ENCODE results near the gene MLIP.
"Not testable (repeated sequence)": the region's sequence is repeated elsewhere in the genome, so short reads cannot be mapped to it uniquely, and the experiment has no call there.

The MLIP gene

DNA sequence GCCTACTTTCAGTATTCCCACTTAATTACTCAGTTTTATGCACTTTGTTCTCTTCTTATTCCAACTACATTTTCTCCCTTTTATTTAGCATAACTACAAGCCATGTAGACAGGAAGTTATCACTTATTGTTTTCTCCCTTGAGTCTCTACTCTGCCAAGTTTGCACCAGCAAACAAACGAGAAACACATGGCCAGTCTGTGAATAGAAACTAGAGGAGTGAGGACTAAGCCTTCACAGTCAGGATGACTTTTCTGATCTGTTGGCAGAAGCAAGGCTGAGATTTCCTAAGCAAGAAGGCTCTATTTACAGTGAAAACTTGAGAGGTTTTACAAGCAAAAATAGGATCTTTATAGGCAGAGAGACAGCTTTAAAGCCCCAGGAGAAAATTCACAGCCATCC lies 127.2 kb downstream of the MLIP start:
- no peak for DNase-seq

DNA sequence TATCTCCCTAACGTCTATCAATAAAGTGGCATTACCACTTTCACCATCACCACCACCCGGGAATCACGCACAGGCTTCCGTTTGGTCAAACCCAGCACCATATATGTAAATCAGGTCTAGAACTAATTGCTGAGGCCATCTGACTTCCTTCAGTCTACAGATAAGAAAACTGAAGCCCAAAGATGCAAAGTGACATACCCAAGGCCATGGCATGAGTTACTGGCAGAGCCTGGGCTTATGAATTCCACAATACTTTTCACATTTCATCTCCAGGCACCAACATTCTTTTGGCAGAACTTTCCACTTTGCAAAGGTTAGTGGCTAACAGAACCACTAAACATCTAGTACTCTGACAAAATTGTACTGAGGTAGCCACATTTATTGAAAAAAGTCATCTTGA lies 132.5 kb downstream of the MLIP start:
- DNase-seq = no peak

DNA sequence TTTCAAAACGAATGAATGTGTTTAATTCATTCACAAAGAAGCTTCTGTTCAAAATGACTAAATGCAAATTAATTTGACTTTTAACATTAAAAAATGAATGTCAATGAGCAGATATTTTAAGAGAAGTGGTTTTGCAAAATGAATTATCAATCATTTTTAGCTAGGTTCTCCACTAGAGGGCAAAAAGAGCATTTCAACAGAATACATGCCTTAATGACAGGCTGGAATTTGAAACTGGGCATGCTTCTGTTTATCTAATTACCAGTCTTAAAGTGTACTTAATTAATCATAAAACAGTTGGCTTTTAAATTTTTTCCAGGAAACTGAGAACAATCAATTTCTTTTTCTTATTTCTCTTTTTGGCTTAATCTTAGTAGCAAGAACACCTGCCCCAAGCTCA lies 133.2 kb downstream of the MLIP start:
- DNase-seq = no peak

DNA sequence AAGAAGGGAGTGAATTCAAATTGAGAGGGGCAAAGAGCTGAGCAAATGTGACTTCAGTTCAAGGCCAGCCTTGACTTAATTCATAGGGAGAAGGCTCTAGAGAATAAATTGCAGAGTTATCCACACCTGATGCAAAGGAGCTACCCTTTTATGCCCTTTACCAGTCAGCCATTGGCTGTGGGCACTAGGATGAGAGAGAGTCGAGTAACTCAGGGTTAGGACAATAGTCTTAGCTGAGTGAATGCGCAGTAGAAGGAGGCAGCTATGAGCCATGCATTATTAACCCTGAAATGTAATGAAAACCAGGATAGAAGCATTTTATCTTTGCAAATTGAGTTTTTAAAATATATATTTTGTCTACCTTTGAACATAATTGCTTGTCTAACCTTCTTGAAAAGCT lies 134.0 kb downstream of the MLIP start:
- no peak for DNase-seq

DNA sequence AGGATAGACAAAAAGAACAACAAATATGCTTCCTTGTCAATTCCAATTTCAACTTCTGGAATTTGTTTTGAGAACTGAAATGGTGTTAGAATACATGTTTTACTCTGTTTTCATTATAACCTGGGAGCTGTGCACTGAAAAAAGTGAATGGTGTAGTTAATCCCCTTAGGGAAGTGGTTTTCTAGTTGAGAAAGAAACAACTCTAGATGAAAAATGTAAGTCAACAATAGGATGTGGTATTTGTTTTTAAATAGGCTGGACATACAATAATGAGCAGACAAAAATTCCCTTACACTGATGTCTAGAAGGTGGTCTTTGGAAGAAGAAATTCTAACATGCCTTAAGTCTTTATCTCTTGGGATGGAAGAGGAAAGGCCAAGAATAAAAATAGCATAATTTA lies 137.1 kb downstream of the MLIP start:
- DNase-seq = no peak

DNA sequence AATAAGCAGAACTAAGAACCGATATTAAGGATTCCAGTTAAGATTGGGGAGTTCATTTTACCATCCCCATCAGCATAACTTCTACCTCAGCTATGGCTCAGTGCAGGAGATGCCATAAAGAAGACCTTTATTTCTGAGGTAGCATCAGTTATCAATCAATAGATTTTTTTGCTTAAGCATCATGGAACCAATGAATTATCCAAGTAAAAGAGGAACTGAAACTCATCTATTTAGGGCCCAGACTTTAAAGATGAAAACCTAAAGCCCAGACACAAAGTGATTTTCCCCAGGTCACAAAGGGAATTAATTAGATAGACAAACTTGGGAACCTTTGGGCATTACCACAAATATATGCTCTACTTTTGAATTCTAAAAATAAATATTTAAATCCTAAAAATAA lies 137.8 kb downstream of the MLIP start:
- no peak for DNase-seq

DNA sequence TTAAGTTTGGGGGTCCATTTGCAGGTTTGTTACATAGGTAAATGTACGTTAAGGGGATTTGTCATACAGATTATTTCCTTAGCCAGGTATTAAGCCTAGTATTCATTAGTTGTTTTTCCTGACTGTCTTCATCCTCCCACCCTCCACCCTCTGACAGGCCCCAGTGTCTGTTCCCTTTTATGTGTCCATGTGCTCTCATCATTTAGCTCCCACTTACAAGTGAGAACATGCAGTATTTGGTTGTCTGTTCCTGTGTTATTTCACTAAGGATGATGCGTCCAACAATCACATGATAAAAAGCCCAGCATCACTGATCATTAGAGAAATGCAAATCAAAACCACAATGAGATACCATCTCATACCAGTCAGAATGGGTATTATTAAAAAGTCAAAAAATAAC lies 138.6 kb downstream of the MLIP start:
- not testable (repeated sequence) for DNase-seq

DNA sequence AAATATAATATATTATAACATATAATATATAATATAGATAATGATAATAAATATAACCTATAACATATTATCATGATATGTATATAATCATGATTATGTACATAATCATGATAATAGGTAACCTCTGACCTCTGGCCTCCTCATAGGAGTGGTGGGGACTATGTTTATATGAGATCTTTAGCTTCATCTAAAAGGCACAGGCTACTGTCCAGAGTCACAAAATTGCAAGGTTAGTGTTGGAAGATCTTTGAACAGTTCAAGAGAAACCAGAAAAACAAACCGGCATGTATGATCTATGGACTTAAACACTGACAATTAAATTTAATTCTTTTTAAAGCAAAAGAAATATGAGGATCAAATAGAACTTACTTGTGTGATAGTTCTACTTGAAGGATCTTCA lies 141.3 kb downstream of the MLIP start:
- no peak for DNase-seq

DNA sequence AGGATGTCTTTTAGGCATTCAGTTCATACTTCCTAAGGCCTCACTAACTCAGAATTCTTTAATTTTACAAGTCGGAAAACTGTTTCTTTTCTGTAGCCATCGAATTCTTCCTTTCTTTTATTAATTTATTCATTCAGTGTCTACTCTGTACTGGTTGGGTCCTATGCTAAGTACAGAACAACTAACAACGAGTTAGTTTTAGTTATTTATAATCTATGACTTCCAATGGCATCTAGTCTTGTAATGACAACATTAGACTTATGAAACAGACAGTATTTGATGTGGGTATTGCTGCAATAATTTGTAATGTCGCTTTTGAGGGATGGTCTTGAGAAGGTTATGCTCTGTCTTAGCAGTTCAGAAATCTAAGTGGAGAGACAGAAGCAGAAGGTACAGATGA lies 141.7 kb downstream of the MLIP start:
- no peak for DNase-seq

DNA sequence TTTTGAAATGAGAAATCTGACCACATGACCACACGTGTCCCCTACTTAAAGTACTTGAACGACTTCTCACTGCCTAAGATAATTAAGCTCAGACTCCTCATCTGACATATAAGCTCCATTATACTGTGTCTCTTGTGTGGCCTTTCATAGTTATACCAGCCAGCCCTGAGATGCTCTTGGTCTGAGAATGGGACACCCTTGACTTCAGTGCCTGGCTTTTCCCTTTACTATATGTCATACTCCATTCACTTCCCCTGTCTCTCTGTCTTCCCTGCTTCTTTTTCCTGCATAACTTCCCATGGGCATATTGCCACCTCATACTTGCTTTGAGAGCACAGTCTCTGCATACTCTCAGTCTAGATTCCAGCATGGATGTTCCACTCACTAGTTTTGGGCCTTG lies 143.6 kb downstream of the MLIP start:
- DNase-seq = no peak

DNA sequence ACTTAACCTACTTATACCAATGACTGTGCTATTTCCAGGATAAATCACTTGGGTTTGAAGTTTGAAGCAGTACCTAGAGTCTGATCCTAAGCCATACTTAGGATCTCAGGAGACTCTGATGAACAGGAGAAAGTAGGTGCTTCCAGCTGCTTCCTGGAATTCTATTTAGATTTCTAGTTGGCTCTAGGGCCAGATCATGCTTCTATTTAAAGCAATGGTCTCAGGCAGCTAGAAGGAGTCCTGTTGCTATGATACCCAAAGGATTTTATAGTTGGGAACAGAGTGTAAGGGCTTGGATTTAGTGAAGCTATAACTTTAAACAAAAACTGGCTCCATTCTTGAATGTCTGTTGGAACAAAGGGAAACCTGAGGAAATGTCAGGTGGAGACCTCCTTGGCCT lies 144.6 kb downstream of the MLIP start:
- no peak for DNase-seq

DNA sequence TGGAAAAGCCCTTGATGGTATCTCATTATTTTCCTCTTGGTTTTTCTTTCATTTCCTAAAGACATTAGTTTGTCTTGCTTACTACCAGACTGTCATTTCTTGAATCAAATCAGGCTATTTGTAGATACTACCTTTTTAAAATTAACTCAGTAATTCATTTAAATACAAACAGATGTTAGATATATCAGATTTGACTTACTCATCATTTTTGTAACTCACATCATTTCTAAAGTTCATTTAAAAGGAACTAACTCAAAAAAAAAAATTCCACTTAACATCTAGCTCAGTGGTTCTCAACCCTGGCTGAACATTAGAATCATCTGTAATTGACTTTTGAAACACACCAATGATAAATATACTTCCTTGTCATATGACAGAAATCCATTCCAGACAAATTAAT lies 148.8 kb downstream of the MLIP start:
- DNase-seq = no peak

DNA sequence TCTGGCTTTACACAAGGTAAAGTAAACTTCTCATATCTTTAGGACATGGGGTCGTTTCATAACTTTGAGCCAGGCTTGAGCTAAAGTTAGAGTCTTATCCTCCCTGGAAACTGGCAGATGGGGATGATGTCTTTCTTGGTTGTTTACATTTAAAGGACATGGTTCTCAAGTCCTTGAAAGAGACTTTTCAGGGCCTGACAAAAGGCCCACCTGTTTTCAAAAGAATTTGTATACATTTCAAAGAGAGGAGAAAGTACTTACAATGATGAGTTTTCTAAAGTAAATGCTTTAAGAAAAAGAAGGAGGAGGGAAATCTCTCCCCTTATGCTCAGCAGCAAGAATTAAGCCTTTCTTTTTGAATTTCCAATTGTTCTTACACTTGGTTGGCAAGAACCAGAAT lies 151.3 kb downstream of the MLIP start:
- no peak for DNase-seq

DNA sequence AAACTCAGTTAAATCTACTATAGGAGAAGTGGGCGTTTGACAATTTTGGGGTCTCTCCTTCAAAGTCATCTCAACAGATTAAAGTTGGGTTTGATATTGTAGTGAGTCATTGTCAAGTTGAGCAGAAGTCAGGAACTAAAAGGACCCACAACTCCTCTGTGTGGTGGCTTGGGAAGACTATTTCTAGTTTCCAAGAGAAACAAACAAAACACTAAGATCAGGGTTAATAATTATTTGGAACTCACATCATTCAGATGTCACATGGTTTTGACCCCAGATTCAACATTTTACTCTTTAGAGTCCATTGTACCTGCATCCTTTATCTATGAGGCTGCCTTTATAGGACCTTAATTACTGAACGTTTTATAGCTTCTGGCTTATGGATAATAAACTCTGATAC lies 151.7 kb downstream of the MLIP start:
- no peak for DNase-seq

DNA sequence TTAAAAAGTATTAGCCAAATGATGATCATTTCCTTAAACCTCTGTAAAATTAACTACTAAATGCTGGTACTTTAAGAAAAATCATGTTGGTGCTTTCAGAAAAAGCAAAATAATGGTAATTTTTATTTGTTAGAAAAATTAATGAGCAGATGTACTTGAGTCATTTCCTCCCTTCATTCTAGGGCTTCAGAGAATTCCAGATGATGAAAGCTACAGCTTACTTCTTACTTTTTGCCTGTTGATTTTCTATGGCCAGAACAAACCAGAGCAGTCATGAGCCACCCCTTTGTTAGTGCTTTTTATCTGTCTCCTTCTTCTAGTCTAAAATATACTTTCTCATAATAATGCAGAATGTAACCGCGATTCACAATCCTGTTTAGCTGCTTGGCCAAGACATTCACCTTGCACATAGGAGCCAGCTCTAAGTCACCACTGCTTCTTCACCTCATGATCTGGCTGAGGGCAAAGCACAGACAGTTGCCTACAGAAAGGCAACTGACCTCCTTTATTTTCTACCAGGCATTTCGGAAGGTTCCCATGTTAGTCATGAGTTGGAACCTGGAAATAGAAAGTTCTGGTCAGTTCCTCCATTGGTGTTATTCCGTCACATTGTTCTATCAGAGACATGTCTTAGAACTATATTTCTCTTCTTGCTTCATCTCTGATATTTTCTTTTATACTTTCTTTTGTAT lies 153.5 kb downstream of the MLIP start:
- no peak for DNase-seq

DNA sequence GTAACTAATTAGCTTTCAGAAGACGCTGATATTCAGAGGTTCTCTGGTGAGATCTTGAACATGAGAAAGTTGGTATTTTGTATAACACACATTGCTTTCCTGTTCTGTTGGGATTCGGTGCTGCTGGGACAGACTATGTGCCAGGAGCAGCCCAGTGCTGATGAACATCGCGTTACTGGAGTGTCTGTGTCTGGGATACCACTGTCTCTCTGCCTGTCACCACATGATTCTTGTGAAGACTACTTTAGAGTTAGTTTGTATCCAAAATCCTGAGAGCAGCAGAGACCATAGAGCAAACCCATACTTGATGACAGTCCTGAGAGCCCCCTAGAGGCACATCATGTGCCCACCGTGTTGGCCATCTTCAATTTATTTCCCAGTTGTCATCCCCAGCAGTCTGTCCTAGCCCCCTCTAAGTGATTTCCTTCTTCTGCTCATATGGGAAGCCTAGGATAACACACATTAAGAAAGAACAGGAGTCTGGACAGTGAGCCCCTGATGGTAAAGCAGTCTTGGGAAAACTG lies 155.2 kb downstream of the MLIP start:
- no peak for DNase-seq

DNA sequence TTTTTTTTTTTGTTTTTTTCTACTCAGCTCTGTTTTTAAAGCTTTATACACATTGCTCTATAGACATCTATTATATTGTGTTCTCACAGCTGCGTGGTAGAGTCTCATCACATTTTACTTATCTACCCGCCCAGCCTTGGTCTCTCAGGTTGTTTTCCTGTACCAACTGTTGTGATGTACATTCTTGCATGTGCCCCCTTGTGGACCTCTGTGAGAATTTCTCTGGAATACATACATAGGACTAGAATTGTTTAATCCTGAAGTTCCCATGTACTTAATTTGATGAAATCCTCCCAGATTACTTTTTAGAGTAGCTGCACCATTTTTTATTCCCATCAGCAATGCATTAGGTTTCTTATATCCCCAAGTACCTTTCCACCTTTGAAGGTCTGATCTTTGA lies 156.6 kb downstream of the MLIP start:
- DNase-seq = no peak

DNA sequence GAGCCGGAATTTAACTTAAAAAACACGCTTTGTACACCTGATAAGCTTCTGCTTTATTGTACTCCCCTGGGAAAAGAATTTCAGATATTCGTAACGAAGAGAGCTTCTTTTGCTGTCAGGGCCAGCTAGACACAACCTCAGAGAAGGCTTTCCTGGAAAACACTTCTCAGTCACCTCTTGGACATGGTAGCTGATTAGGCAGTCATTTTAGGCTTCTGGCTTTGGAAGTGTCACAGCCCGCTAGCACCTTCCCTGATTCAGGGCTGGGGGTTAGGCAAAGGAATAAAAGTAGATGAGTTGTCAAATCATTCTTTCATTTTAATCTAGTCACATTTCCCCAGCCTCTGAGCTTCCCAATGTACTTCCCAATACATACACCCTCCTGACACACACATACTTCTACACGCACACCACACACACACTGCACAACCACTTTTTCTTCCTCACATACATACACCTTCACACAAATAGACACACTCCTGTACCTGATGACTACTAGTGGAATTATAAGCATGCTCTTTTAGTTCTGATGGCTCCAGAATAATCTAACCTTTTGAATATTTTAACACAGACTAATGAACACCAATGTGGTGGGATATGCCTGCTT lies 162.1 kb downstream of the MLIP start:
- DNase-seq = no peak

DNA sequence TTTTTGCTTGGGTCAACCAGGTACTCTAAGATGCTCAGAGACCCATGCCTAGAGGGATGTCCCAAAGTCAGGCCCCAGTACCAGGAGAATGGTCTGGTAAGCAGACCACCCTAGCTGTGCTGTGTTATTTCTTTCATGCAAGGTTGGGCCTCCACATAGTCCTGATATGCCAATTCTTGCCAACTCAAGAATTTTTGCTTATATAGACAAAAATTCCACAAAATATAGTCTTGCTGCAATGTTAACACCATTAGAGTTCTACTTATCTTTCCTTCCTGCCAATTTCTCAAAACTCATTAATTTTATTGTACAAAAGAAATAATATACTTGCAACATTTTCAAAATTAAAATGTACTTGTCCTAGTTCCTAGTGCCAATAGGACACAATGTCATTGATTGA lies 163.1 kb downstream of the MLIP start:
- DNase-seq = no peak

DNA sequence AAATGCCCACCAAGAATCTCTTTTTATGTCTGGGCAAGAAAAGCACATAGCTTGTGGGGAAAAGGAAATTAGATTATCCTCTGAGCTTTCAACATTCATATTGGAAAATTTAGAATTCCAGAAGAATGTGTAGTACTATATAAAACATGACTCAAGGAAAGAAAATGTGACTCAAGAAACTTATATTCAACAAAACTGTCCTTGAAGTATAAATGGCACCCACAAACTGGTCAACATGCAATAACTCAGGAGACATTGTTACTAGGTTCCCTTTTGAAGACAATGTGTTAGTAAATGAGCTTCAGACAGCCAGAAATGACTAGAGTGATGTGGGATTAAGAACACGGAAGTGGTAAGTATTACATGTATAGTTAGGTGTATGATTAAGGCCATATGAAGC lies 170.9 kb downstream of the MLIP start:
- no peak for DNase-seq

DNA sequence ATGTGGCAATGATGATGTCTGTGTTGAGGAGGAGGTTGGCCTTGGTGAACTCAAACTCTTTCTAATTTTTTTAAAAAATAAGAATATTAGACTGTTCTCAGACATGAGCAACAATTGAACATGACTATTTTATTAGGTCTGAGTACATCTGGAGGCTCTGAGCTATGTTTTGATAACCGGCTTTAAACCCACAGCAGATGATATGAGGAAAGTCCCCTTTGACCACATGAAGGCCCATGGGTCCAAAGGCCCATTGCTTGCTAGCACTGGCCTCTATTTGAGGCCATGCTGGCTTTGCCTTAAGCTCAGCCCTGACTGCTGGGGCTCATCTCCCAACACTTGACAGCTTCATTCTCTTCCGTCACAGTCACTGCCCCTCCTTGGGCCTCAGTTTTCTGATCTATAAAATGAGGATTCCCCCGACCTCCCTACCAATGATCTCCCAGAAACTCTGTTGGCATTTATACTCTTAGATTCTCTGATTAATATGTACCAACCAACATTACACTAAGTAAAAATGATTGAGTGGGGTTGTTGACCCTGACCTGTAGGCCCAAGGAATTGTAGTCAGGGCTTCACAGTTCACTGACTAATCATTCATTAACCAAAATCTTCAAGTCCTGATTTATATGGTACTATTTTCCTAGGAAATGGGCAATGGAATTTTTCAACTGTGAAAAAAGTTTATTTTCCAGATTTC lies 173.1 kb downstream of the MLIP start:
- no peak for DNase-seq

DNA sequence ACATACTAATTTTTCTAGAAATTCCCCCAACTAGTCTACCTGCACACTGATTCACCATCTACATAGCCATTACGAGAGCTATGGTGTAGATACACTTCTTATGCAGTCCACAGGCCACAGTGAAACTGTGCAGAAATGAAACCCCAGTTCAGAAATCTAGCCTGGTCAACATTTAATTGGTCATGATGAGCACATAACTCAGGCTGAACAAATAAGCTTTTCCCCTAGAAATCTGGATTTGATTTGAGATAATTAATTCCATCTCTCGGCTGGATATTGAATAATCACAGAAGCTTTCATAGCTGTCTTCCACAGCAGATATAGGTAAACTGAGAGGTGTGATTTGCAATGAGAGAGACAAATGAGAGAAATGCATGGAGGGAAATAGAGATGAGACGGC lies 174.4 kb downstream of the MLIP start:
- no peak for DNase-seq

DNA sequence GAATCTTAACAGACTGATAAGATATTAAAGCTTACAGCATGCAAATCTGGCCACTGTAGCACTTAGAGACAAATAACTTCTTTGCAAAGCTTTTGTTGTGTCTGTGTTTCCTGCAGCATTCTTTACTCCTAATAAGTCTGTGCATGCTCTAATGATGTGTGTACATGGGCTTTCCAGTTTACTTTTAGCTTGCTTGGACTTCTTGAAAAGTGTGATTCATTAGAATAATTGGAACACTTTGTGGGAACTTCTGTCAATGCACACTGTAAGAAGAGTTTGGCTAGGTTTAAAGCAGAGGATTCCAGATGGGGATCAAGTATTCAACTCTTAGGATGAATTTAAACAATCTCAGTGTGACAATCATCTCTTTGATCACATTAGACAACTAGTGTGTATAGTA lies 174.9 kb downstream of the MLIP start:
- DNase-seq = no peak

DNA sequence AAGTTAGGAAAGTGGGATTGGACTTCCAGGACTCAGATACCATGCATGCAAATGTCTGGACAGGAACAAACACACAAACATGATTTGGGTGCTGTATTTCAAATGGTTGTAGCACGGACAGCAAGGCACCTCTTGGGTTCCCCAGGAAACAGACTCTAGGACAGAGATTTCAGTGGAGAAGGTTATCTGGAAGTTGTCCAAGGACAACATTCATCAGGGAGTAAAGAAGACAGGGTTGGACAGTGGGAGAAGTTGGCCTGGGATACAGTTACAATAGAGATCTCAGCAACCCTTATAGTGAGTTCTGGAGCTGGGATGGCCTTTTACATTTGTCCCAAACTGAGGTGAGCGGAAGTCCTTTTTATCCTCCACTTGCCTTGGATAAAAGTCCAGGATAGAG lies 177.2 kb downstream of the MLIP start:
- no peak for DNase-seq

Data from CD4-positive, alpha-beta T cell treated with Interleukin-4 for 1 hour (primary cell).